ENCODE results near the gene IFTAP.
"Not testable (repeated sequence)": the region's sequence is repeated elsewhere in the genome, so short reads cannot be mapped to it uniquely, and the experiment has no call there.

Gene IFTAP, protein sequence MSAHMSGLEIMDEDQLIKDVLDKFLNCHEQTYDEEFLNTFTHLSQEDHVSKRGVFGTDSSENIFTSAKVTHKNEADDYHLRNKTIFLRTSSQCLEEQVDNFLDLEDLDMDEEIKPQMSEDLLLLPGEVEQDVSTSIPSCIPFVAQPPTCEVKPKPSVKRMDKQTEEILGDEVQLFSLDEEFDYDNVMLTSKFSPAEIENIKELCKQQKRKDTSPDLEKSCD

DNA sequence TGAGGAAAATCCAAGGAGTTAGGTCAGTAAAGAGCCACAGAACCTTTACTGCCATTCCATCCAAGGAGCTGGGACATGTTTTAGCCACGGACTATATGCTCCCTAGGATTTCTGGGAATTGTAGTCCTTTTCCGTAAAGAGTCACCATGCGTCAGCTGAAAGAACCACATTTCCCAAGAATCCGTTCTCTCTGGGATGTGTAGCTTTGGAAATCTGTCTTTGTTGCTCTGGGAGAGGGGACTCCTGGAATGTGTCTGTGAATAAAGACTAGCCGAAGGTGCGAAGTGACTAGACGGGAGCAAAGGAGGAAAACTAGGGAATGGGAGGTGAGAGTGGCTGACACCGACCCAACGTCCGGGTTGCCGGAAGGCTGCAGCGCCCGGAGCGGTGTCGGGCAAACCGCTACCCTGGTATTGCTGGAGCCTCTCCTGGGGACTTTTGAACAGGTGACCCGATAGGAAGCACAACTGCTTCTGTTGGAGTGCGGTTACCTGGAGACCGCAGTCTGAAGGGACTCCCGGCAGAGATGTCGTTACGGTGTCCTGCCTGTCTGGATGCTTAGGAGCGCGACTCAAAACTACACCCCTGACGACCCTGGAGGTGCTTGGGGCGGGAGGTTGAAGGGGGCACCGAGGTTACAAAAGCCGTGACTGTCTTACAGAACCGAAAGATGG is at the start of gene IFTAP:
Gene IFTAP, plus strand, starts transcription at position 187 of the 674 bp plus-strand sequence. CDS start 15,602 bp downstream, outside the sequence.
- TF ChIP-seq, protein P1, sequence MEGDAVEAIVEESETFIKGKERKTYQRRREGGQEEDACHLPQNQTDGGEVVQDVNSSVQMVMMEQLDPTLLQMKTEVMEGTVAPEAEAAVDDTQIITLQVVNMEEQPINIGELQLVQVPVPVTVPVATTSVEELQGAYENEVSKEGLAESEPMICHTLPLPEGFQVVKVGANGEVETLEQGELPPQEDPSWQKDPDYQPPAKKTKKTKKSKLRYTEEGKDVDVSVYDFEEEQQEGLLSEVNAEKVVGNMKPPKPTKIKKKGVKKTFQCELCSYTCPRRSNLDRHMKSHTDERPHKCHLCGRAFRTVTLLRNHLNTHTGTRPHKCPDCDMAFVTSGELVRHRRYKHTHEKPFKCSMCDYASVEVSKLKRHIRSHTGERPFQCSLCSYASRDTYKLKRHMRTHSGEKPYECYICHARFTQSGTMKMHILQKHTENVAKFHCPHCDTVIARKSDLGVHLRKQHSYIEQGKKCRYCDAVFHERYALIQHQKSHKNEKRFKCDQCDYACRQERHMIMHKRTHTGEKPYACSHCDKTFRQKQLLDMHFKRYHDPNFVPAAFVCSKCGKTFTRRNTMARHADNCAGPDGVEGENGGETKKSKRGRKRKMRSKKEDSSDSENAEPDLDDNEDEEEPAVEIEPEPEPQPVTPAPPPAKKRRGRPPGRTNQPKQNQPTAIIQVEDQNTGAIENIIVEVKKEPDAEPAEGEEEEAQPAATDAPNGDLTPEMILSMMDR (IDR thresholded peaks at IDR 0.05; ENCODE audit: low read depth, low read length), result no peak
- H3K4me3 ChIP-seq (ENCODE audit: low read depth, low read length), result peak within 1 kb of the TSS; percentile 83

DNA sequence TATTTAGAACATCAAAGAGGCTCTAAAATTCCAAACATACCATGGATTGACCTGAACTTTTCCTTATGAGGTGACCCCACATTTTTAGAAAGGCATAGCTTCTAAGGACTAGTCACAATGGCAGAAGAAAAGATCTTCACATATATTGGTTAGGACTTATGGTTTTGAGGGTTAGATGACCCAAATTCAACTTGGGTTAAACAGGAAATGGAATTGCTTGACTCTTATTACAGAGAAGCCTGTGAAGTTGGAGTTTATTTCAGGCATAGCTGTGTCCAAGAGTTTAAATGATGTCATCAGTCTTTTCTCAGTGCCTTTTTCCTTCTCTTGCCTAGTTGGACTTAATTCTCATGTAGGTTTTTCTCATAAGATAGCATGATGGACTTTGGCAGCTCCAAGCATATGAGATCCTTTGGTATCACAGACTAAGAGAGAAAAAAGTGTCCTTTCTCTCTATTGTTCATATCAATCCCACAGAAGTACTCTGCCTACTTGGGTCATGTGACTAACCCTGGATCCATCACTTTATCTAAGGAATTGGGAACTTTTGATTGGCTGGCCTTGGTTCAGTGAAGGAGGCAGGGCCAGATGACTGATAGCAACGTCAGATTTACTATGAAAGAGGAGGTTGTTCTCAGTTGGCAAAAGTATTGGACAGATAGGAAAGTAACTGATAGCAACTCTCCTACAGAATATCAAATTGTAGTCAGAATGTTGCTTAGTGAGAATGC is 43.8 kb upstream of the IFTAP start:
- TF ChIP-seq, protein P1 (IDR thresholded peaks at IDR 0.05; ENCODE audit: low read depth, low read length), result no peak
- H3K4me3 ChIP-seq (ENCODE audit: low read depth, low read length), result no peak overlapping the region

DNA sequence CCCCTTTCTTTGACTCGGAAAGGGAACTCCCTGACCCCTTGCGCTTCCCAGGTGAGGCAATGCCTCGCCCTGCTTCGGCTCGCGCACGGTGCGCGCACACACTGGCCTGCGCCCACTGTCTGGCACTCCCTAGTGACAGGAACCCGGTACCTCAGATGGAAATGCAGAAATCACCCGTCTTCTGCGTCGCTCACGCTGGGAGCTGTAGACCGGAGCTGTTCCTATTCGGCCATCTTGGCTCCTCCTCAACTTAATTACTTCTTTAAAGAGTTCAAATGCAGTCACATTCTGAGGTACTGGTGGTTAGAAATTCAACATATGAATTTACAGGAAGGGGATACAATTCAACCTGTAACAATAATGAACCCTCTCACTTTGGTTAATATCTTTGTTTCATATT is 36.9 kb upstream of the IFTAP start:
- H3K4me3 ChIP-seq (ENCODE audit: low read depth, low read length), result not testable (repeated sequence)

DNA sequence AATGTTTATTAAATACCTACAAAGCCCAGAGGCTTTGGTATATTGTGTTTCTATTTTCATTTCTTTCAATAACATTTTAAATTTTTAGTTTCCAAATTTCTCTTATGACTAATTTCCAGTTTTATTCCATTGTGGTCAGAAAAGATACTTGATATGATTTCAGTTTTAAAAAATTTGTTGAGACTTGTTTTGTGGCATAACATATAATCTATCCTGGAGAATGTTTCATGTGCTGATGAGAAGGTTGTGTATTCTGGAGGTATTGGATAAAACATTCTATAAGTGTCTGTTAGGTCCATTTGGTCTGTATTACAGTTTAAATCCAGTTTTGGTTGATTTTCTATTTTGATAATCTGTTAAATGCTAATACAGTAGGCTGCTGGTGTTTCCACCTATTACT is 36.3 kb upstream of the IFTAP start:
- H3K4me3 ChIP-seq (ENCODE audit: low read depth, low read length), result no peak overlapping the region
- TF ChIP-seq, protein P1 (IDR thresholded peaks at IDR 0.05; ENCODE audit: low read depth, low read length), result no peak

DNA sequence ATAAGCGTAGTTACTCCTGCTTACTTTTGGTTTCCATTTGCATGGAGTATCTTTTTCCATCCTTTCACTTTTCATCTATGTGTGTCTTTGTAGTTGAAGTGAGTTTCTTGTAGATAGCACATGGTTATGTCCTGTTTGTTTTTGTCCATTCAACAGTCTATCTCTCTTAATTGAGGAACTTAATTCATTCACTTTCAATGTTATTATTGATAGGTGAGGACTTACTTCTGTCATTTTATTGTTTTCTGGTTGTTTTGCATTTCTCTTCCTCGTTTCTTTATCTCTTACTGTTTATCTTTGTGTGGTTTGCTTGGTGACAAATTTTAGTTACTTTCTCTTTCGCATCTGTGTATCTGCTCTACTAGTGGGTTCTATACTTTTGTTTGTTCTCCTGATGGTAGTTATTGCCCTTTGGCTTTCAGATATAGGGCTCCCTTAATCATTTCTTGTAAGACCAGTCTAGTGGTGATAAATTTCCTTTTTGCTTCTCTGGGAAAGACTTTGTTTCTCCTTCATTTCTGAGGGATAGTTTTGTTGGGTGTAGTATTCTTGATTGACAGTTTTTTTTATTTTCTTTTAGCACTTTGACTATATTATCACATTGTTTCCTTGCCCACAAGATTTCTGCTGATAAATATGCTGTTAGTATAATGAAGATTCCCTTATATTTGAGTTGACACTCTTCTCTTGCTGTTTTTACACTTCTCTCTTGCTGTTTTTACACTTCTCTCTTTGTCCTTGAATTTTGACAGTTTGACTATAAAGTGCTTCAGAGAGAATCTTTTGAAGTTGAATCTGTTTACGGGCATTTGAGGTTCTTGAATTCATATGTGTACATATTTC is 35.5 kb upstream of the IFTAP start:
- no peak overlapping the region for H3K4me3 ChIP-seq (ENCODE audit: low read depth, low read length)
- TF ChIP-seq, protein P1 (IDR thresholded peaks at IDR 0.05; ENCODE audit: low read depth, low read length), result no peak

DNA sequence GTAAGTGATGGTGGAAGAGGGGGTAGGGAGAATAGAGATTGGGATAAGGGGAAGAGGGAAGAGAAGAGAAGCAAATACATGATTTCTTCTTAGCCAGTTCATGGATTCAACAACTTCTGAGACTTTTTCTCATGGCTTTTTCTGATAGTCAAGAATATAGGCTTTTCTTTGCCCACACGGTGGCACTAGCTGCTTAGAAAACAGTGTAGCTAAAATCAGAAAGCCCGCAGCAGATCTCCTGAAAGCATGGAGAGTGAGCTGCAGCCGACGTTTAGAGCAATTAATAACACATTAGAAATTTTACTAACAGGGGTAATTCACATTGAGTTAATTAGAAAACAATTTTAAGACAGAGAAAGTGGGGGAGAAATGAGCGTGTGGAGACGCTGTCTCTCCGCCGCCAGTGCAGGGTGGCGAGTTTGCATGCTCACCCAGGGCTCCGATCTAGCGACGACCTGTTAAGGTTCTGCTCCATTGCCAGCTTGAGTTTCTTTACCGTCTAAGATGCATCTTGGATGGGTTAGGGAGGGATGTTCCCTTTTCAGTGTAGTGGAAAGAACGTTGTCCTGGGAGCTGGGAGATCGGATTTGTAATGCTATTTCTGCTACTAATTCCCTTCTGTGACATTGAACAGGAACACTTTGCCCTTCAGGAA is 29.8 kb upstream of the IFTAP start:
- TF ChIP-seq, protein P1 (IDR thresholded peaks at IDR 0.05; ENCODE audit: low read depth, low read length), result peak; percentile 57
- H3K4me3 ChIP-seq (ENCODE audit: low read depth, low read length), result peak overlapping the region; percentile 3; the same call in 1 of the 2 replicates
